Measurements from ENCODE around the gene SYS1.

- TF ChIP-seq CTCF (IDR thresholded peaks at IDR 0.05) (peak in 1 of 5 experiments; percentile 28), POLR2A (IDR thresholded peaks at IDR 0.05) (peak in 1 of 2 donors; percentile 36), EP300 (IDR thresholded peaks at IDR 0.05) (peak in 1 of 2 donors; percentile 21)
Measured at GRCh38 chr20:45406260-45407066, 43.5 kb downstream of the SYS1 start.
